C4-2B (cell line): ENCODE measurements around the gene ZDHHC22.

Experiments
- ZFX ChIP-seq: fragments of 450-650 bp; IDR thresholded peaks from 2 replicates; pipeline ENCODE4 v1.6.1; 2017
- TF ChIP-seq, protein P1 (sequence below): fragments of 450-650 bp; conservative IDR thresholded peaks from 2 replicates; pipeline ENCODE4 v1.5.1; 2017; ENCODE audit warnings: mild to moderate bottlenecking

GRCh38 chr14:77113644-77114043, 27.9 kb downstream of the ZDHHC22 start:
- TF ChIP-seq, protein P1, sequence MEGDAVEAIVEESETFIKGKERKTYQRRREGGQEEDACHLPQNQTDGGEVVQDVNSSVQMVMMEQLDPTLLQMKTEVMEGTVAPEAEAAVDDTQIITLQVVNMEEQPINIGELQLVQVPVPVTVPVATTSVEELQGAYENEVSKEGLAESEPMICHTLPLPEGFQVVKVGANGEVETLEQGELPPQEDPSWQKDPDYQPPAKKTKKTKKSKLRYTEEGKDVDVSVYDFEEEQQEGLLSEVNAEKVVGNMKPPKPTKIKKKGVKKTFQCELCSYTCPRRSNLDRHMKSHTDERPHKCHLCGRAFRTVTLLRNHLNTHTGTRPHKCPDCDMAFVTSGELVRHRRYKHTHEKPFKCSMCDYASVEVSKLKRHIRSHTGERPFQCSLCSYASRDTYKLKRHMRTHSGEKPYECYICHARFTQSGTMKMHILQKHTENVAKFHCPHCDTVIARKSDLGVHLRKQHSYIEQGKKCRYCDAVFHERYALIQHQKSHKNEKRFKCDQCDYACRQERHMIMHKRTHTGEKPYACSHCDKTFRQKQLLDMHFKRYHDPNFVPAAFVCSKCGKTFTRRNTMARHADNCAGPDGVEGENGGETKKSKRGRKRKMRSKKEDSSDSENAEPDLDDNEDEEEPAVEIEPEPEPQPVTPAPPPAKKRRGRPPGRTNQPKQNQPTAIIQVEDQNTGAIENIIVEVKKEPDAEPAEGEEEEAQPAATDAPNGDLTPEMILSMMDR = no peak
- TF ChIP-seq ZFX = no peak
